ENCODE results near the gene PTMS. TPM values are rescaled to one million over a fixed set of nuclear protein-coding genes. Genes with fewer than 3 reads are reported as not detected.

The PTMS gene
- total and polyA plus RNA-seq, 2 of the 13 experiments (the other 11 are each of a cell fraction or from before 2014, with no cell fraction given): 40.5 to 82.4 TPM

DNA sequence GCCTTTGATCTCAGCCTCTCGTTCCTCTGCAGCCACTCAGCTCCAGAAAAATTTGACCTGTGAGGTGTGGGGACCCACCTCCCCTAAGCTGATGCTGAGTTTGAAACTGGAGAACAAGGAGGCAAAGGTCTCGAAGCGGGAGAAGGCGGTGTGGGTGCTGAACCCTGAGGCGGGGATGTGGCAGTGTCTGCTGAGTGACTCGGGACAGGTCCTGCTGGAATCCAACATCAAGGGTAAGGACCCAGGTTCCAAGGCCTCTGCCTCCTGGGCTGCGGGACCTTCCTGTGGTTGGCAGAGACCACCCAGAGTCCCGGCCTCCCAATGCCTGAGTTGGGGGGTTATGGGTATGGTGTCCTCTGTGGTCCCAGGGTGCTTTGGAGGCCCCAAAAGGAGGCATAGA is 50.9 kb downstream of the PTMS start:
- CTCF ChIA-PET (ENCODE audit: low intra/inter-chr PET ratio, low total read pairs): no interaction called here
- H3K4me2 ChIP-seq (ENCODE audit: low read depth, low read length): no peak overlapping the region
- 25% methylated on average over 8 of the region's 8 CpGs for WGBS (ENCODE audit: low lambda C conversion rate)
- ATAC-seq (no peak), DNase-seq (ENCODE audit: low spot score) (no peak), FAIRE-seq (no peak)
- H3K4me3 ChIP-seq (replicated peaks in 1 of 3; ENCODE audit: insufficient read depth in 1 of 3, low read depth in 2 of 3, low read length in 3 of 3): no peak overlapping the region
- peaks cover 42% of the 10 kb centered on the region for H3K4me1 ChIP-seq (ENCODE audit: insufficient read depth, low read length)
- intact Hi-C loops (cut with micrococcal nuclease; ENCODE audit: unreplicated experiment) (no loop called here), in situ Hi-C loops (cut with HindIII; ENCODE audit: extremely low pct_ligation_motif_present, low pct_unique_long_range_greater_than_20kb) (no loop called here)
- H3K27ac ChIP-seq (ENCODE audit: extremely low read length, insufficient read depth, low read length): no peak overlapping the region
- H3K79me2 ChIP-seq (ENCODE audit: insufficient read depth, low read length): no peaks in the 10 kb centered on the region
- H3K9me3 ChIP-seq (ENCODE audit: low read length): no peaks in the 10 kb centered on the region
- TF ChIP-seq POLR2A (IDR thresholded peaks at IDR 0.05; ENCODE audit: insufficient read depth in 1 of 2, low read depth in 2 of 2, low read length in 2 of 2) (peak in 1 of 2 experiments; percentile 8; a peak in 1 of 4 replicates), KAT7 (CRISPR knock-in tag; IDR thresholded peaks at IDR 0.05; ENCODE audit: borderline replicate concordance) (no peak)
- POLR2A ChIA-PET: no interaction called here
- H3K36me3 ChIP-seq (replicated peaks in 1 of 2; ENCODE audit: control insufficient read depth in 1 of 2, insufficient read depth in 2 of 2, low read length in 2 of 2): no peaks in the 10 kb centered on the region
- no peak overlapping the region for H3K9ac ChIP-seq (ENCODE audit: insufficient read depth, low read depth, low read length)
- BruUV-seq (replicated peaks): no TSS peak
- no peaks in the 10 kb centered on the region for H4K20me1 ChIP-seq (ENCODE audit: insufficient read depth, low read length)
- no peak overlapping the region for H2AFZ ChIP-seq (ENCODE audit: low read length)
- peaks cover 5 to 34% of the 10 kb centered on the region in 2 experiments; a peak in 4 of 5 replicates for H3K27me3 ChIP-seq (ENCODE audit: control insufficient read depth in 1 of 2, insufficient read depth in 2 of 2, low read length in 2 of 2)

DNA sequence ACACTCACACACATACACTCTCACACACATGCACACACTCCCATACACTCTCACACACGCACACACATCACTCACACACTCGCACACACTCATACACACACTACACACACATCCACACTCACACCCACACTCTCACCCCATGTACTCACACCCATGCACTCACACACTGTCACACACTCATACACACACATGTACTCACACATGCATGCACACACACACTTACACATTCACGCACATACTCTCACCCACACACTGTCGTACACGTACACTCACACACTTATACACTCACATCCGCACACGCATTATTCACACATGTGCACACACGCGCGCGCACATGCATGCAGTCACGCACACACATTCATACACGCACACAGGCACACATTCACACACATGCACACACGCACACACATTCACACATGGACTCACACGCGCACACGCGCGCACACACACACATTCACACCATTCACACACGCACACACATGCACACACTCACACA is 51.5 kb downstream of the PTMS start:
- intact Hi-C loops (cut with micrococcal nuclease; ENCODE audit: unreplicated experiment): no loop called here
- no peak overlapping the region for H3K4me3 ChIP-seq (replicated peaks in 1 of 3; ENCODE audit: insufficient read depth in 1 of 3, low read depth in 2 of 3, low read length in 3 of 3)
- DNase-seq (ENCODE audit: low spot score) (no peak), FAIRE-seq (no peak), ATAC-seq (no peak)
- H3K27me3 ChIP-seq (ENCODE audit: control insufficient read depth in 1 of 2, insufficient read depth in 2 of 2, low read length in 2 of 2): peaks cover 7 to 34% of the 10 kb centered on the region in 2 experiments; a peak in 4 of 5 replicates
- peaks cover 42% of the 10 kb centered on the region for H3K4me1 ChIP-seq (ENCODE audit: insufficient read depth, low read length)
- H3K36me3 ChIP-seq (replicated peaks in 1 of 2; ENCODE audit: control insufficient read depth in 1 of 2, insufficient read depth in 2 of 2, low read length in 2 of 2): no peaks in the 10 kb centered on the region
- no peaks in the 10 kb centered on the region for H3K9me3 ChIP-seq (ENCODE audit: low read length)
- 93% methylated on average over 20 of the region's 20 CpGs for WGBS (ENCODE audit: low lambda C conversion rate)
- CTCF ChIA-PET (ENCODE audit: low intra/inter-chr PET ratio, low total read pairs): no interaction called here
- POLR2A ChIA-PET: no interaction called here
- H3K4me2 ChIP-seq (ENCODE audit: low read depth, low read length): no peak overlapping the region
- H3K9ac ChIP-seq (ENCODE audit: insufficient read depth, low read depth, low read length): no peak overlapping the region
- in situ Hi-C loops (cut with HindIII; ENCODE audit: extremely low pct_ligation_motif_present, low pct_unique_long_range_greater_than_20kb): no loop called here
- H3K27ac ChIP-seq (ENCODE audit: extremely low read length, insufficient read depth, low read length): no peak overlapping the region
- no TSS peak for BruUV-seq (replicated peaks)
- H3K79me2 ChIP-seq (ENCODE audit: insufficient read depth, low read length): no peaks in the 10 kb centered on the region
- no peaks in the 10 kb centered on the region for H4K20me1 ChIP-seq (ENCODE audit: insufficient read depth, low read length)
- no peak overlapping the region for H2AFZ ChIP-seq (ENCODE audit: low read length)
- TF ChIP-seq ZNF251 (CRISPR knock-in tag; IDR thresholded peaks at IDR 0.05) (no peak), TCF12 (IDR thresholded peaks at IDR 0.05) (no peak), TCF12 (CRISPR knock-in tag; IDR thresholded peaks at IDR 0.05) (no peak), JUNB (CRISPR knock-in tag; IDR thresholded peaks at IDR 0.05; ENCODE audit: borderline replicate concordance) (0 out of 2 replicates have a peak, but pooled peaks have one; percentile 24), TARDBP (CRISPR knock-in tag; IDR thresholded peaks at IDR 0.05) (peak; percentile 97), KDM3A (CRISPR knock-in tag; IDR thresholded peaks at IDR 0.05; ENCODE audit: low read depth) (no peak), HOXD1 (CRISPR knock-in tag; IDR thresholded peaks at IDR 0.05) (no peak), AGO2 (optimal IDR thresholded peaks at IDR 0.05; ENCODE audit: low read depth, low read length) (peak; percentile 57), MATR3 (CRISPR knock-in tag; IDR thresholded peaks at IDR 0.05) (no peak), BORCS8-MEF2B (CRISPR knock-in tag; IDR thresholded peaks at IDR 0.05) (no peak), TRIM24 (CRISPR knock-in tag; IDR thresholded peaks at IDR 0.05) (no peak), ZNF772 (CRISPR knock-in tag; IDR thresholded peaks at IDR 0.05) (no peak), ZNF337 (CRISPR knock-in tag; IDR thresholded peaks at IDR 0.05; ENCODE audit: borderline replicate concordance, low read depth) (no peak)
- TF ChIP-seq, protein P1, sequence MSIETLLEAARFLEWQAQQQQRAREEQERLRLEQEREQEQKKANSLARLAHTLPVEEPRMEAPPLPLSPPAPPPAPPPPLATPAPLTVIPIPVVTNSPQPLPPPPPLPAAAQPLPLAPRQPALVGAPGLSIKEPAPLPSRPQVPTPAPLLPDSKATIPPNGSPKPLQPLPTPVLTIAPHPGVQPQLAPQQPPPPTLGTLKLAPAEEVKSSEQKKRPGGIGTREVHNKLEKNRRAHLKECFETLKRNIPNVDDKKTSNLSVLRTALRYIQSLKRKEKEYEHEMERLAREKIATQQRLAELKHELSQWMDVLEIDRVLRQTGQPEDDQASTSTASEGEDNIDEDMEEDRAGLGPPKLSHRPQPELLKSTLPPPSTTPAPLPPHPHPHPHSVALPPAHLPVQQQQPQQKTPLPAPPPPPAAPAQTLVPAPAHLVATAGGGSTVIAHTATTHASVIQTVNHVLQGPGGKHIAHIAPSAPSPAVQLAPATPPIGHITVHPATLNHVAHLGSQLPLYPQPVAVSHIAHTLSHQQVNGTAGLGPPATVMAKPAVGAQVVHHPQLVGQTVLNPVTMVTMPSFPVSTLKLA (IDR thresholded peaks at IDR 0.05): peak; percentile 88
- TF ChIP-seq, protein P2, sequence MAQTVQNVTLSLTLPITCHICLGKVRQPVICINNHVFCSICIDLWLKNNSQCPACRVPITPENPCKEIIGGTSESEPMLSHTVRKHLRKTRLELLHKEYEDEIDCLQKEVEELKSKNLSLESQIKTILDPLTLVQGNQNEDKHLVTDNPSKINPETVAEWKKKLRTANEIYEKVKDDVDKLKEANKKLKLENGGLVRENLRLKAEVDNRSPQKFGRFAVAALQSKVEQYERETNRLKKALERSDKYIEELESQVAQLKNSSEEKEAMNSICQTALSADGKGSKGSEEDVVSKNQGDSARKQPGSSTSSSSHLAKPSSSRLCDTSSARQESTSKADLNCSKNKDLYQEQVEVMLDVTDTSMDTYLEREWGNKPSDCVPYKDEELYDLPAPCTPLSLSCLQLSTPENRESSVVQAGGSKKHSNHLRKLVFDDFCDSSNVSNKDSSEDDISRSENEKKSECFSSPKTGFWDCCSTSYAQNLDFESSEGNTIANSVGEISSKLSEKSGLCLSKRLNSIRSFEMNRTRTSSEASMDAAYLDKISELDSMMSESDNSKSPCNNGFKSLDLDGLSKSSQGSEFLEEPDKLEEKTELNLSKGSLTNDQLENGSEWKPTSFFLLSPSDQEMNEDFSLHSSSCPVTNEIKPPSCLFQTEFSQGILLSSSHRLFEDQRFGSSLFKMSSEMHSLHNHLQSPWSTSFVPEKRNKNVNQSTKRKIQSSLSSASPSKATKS (CRISPR knock-in tag; IDR thresholded peaks at IDR 0.05): no peak

Data from HepG2 (cell line).